Stimulated activated CD8-positive, alpha-beta memory T cell treated with anti-CD3 and anti-CD28 coated beads, Interleukin-15, amount 100 ng/mL, for 24 hours (primary cell): ENCODE measurements around the gene LAMP5.

Source experiments
- DNase-seq: peaks from one replicate; pipeline ENCODE4 v3.0.0-alpha.2; 2020; ENCODE audit warnings: low read depth

The LAMP5 gene, protein sequence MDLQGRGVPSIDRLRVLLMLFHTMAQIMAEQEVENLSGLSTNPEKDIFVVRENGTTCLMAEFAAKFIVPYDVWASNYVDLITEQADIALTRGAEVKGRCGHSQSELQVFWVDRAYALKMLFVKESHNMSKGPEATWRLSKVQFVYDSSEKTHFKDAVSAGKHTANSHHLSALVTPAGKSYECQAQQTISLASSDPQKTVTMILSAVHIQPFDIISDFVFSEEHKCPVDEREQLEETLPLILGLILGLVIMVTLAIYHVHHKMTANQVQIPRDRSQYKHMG

DNA sequence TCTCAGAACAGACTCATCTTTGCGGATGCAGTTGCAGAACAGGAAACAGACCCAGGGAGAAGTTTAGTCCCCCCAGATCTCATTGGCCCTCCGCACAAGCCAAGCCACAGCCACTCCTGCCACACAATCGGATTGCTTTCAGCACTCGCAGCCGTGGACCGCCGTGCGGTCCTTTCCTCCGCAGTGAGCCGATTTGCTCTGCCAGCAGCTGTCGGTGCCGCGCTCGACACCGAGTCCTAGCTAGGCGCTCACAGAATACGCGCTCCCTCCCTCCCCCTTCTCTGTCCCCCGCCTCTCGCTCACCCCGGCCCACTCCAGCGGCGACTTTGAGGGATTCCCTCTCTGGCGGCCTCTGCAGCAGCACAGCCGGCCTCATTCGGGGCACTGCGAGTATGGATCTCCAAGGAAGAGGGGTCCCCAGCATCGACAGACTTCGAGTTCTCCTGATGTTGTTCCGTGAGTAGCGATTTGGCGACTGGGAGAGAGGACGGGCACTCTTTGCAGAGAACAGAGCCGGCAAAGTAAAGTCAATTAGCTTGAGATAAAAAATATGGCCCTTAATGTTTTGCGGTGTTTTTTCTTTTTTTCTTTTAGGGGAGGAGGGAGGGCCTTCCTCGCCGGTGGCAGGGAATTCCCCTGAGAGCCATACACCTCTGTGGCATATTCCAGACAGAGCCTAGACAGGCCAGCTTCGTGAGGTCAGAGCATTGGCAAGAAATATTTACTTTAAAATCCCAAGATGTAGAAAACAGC, at the start of gene LAMP5:
LAMP5 (plus strand) TSS at position 130 of the 753 bp plus-strand sequence; CDS start at position 393, 263 bp downstream.
- no peak for DNase-seq

DNA sequence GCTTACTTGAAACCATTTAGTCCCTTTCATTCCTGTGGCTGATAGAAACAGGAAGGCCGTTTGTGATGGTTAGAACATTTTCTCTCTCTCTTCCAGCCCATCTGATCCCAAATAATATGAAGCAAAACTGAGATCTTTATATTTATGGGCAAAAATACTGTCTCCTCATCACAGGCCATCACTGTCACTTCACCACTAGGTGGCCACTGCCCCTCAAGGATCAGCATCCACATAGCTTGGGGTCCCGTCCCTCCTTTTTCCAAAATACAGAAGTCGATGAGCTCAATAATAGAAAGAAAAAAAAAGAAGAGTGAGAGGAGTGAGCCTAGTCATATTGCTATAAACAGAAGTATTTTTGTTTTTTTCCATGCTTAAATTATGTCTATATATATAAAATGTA, 46.4 kb upstream of the LAMP5 start:
- DNase-seq, result no peak

DNA sequence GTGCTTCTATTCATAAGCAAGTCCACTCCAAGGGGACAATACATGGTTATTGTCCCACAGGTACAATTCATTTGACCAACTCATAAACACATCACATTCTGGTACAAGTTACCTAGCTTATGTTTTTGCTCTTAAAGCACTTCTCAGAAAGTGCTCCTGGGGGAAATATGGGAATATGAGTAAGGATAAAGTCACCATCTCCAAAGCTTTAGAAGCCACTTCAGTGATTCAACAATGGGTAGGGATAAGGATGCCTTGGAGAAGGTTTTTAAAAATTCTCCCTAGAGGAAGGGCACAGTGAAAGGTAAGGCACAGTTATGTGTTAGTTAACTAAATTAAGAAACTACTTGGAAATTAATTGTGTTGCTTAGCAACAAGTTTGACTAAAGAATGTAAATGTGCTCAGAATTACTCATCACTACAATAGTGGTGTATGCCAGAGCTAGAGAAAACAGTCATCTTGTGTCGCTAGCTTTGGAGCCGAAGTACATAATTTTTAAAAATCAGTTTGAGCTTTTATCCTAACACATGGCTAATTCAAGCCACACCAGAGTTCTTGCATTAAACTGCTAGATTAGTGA, 39.5 kb upstream of the LAMP5 start:
- no peak for DNase-seq

GRCh38 chr20:9475456-9475855, 38.9 kb upstream of the LAMP5 start:
- no peak for DNase-seq

DNA sequence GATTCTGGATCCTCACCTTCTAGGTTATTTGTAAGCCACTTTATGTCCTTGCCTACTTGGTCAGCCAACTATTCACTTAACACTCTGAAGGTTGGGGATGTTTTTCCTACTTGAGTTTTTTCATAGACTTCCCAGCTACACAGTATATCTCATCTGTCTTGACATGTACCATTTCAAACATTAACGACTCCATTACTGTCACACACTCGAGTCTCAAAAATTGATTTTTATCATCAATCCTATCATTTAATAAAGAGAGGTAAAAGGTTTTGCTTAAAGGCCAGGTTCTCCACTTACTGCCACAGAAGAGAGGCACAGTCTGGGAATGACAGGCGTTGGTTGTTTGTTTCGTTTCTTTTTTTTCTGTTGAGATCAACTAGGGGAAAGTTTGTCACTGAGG, 38.2 kb upstream of the LAMP5 start:
- no peak for DNase-seq

- DNase-seq, result no peak
Observed at GRCh38 chr20:9476637-9477036, 37.8 kb upstream of the LAMP5 start.

GRCh38 chr20:9478771-9479170, 35.6 kb upstream of the LAMP5 start:
- DNase-seq, result no peak

DNA sequence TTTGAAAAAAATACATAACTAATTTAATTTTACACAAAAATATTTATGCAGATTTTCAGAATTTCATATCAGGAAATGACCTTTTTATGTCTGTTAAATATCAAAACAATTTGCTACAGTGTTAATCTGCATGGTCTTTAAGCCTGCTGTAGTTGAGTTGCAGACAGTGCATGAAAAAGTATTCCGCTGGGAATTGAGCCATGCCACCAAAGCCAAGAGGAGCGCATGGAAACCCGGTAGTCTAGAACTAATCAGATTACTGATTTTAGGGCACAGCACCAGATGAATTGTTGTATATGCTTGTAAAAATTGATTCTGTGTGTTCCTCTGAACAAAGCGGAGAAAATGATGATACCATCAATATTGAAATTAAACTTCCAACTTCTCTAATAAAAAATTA, 34.3 kb upstream of the LAMP5 start:
- DNase-seq, result no peak

DNA sequence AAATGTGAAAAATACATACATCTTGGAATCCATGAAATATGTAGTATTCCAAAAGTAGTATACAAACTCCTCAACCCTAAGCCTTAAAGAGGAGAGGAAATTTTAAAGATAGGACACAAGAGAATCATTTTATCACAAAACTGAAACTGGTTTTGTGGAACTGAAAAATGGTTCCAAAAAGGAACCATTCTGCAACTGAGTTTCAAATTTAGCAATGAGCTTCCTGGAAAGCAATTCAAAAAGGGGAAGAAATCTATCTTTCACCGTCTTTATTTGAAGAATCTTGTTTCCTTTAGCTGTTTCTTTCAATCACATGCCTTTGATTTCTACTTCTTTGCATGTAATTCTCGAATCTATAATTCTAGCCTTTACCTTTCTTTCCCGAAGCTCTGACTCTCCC, 32.2 kb upstream of the LAMP5 start:
- DNase-seq, result no peak

DNA sequence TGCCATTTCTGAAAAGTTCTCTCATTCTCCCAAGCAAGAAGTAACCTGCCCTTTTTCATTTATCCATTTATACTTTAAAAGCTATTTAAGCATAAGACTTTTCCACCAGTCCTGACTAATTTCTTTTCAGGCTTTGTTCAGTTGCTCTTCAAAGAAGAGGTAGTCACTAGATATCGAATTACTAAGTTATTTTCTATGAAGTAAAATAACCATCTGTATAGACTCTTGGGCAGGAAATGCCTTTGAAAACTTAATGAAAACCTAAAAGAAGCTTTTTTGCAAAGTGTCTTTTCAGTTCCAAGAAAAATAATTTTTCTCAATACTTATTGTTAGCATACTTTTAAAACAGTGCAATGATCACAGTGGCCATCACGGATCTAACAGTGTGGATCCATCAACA, 31.3 kb upstream of the LAMP5 start:
- no peak for DNase-seq

DNA sequence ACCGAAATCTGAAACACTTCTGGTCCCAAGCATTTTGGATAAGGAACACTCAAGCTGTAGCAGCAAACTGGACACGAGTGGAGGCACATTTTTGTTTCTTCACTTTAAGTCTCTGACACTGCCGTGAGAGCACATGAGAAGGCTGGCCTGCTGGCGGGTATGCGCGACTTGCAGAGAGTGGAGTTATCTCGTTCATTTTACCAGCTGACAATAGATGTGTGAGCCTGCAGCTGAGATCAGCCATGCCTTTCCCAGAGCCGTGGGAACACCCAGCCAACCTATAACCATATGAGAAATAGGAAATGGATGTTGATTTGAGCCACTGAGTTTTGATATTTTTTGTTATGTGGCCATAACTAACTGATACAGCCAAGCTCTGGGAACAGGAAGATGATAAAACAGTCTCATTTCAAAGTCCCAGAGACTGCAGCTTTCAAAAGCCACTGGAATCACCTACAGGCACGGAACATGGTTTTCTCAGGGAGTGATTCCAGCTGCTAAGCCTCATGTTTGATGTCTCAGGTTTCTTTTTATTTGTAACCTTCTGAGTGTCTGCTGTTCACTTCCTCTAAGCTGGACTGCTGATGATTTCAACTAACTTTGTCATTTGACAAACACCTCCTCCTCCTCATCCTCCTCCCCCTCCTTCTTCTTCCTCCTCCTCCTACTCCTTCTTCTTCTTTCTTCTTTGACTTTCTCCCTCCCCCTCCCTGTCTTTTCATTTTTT, 28.6 kb upstream of the LAMP5 start:
- DNase-seq, result no peak

- no peak for DNase-seq
Observed at GRCh38 chr20:9487231-9487630, 27.2 kb upstream of the LAMP5 start.

- no peak for DNase-seq
Observed at GRCh38 chr20:9488063-9488462, 26.3 kb upstream of the LAMP5 start.

DNA sequence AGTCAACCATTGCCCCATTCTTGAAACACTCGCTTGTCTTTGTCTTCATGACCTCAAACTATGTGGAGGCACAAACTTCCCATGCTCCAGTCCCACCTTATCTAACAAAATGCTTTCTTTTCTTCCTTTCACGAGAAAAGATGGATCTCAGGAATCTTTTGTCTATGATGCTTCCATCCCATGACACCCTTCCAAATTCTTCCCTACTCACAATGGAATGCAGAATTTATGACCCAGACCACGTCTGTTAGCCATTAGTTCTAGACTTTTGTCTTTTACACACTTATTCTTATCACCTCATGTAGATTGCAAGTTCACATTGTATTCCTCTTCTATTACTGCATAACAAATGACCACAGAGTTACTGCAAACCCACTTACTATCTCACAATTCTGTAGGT, 24.2 kb upstream of the LAMP5 start:
- no peak for DNase-seq

DNA sequence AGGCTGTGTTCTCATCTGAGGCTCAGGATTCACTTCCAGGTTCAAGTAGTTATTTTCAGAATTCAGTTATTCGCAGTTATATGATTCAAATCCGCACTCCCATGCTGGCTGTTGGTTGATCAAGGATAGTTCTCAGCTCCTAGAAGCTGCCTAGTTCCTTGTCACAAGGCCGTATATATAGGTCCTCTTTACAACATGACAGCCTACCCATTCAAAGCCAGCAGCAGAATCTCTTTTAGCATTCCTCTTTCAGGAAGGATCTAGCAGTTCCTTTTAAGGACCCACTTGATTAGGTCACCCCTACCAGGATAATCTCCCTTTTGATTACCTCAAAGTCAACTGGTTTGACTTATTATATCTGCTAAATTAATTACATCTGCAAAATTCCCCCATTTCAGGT, 23.8 kb upstream of the LAMP5 start:
- no peak for DNase-seq

DNA sequence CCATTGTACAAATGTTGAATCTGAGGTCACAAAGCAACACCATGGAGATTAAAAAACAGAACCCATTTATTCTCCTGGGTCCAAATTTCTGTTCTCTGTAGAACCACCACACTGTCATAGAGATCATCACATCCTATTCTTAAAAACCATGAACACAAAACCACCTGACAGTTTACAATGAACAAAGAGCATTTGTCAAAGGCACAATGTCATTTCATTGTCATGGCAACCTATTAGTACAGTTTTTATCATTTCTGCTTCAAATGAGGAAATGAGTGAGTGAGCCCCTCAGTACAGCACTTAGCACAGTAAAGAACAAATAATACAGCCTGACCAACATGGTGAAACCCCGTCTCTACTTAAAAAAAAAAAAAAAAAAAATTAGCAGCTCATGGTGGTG, 23.1 kb upstream of the LAMP5 start:
- DNase-seq, result no peak

GRCh38 chr20:9492067-9492466, 22.3 kb upstream of the LAMP5 start:
- DNase-seq, result no peak

DNA sequence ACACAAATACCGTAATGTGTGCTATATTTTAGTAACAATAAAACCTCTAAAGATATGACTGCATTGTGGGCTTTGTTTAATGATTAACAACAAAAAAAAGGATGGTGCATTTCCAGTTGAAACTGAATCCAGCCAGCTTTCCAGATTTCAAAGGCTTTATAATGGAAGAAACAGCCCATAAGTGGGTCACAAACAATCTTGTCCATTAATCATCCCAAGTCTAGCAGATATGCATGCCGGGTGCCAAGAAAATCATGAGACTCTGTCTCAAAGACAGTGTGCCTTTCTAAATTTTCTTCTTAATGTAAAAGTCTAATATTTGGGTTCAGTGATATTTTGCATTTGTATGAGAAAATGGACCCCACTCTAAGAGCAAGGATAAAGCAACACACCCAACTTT, 20.6 kb upstream of the LAMP5 start:
- DNase-seq, result no peak

- DNase-seq, result no peak
Observed at GRCh38 chr20:9495701-9496100, 18.7 kb upstream of the LAMP5 start.

- DNase-seq, result no peak
Observed at GRCh38 chr20:9496155-9496554, 18.2 kb upstream of the LAMP5 start.

DNA sequence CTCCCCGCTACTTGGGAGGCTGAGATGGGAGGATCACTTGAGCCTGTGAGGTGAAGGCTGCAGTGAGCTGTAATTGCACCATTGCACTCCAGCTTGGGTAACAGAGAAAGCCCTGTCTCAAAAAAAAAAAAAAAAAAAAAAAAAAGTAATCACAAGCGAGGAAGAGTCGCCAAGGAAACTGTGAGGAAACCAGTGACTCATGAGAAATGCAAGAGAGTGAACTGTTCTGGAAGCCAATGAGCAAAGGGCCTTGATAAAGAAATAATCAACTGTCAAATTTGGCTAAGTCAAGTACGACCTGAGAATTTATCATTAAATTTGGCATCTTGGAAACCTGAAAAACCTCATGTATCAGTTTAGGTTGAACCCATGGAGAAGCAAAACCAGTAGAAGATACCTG, 16.1 kb upstream of the LAMP5 start:
- DNase-seq, result no peak

GRCh38 chr20:9499126-9499899, 15.1 kb upstream of the LAMP5 start:
- DNase-seq, result no peak
